Muscle of leg (tissue), 11 donors: ENCODE measurements around the gene SSH3. TPM values are rescaled to one million over a fixed set of nuclear protein-coding genes. Genes with fewer than 3 reads are reported as not detected.

ENCODE experiments used
- DNase-seq: peaks from one replicate; pipeline ENCODE4 v3.0.0; 2013
- H3K27ac ChIP-seq: one replicate; pipeline ENCODE4 v1.5.1; 2013; ENCODE audit warnings: mild to moderate bottlenecking, low read length, control low read depth
- H3K27me3 ChIP-seq: one replicate; pipeline ENCODE4 v1.6.1; 2013; ENCODE audit warnings: low read length; ENCODE audit not compliant: control insufficient read depth, insufficient read depth
- H3K36me3 ChIP-seq: one replicate; pipeline ENCODE4 v1.6.1; 2013; ENCODE audit warnings: low read length; ENCODE audit not compliant: control insufficient read depth, insufficient read depth
- H3K4me1 ChIP-seq: one replicate; pipeline ENCODE4 v1.6.1; 2013; ENCODE audit warnings: low read length; ENCODE audit not compliant: control insufficient read depth, insufficient read depth
- H3K4me3 ChIP-seq: one replicate; pipeline ENCODE4 v1.5.1; 2013; ENCODE audit warnings: low read length, control low read depth
- H3K9me3 ChIP-seq: replicated peaks from 2 replicates; pipeline ENCODE4 v1.6.1; 2013; ENCODE audit warnings: low read depth, low read length; ENCODE audit not compliant: control insufficient read depth
- WGBS: methylation state at CpG from one replicate; pipeline ENCODE4 v1.1.5; 2013; ENCODE audit warnings: missing lambda C conversion rate; ENCODE audit not compliant: insufficient coverage; 5-methylcytosine and 5-hydroxymethylcytosine counted together
- polyA plus RNA-seq, 8 donors: library from polyadenylated mRNA; unstranded; fragments of 120-200 nt; gene quantifications; one replicate each; pipeline versions ENCODE4 v1.2.1 to v1.2.3, GENCODE V29; 2013; ENCODE audit warnings: inconsistent platforms in 1 of 8, low replicate concordance in 1 of 8; ENCODE audit not compliant: insufficient read length in 8 of 8, insufficient read depth in 1 of 8
- total RNA-seq: library from RNA; stranded (reverse); fragments of 120-200 nt; gene quantifications from one replicate; pipeline ENCODE4 v1.2.4, GENCODE V29; 2013

Gene SSH3
- total and polyA plus RNA-seq, 9 donors: 9.7 to 20.5 (median 16.6) TPM

- no peak overlapping the region for H3K4me3 ChIP-seq
- peaks cover 64% of the 10 kb centered on the region for H3K36me3 ChIP-seq
- 87% methylated on average over 16 of the region's 17 CpGs for WGBS
Observed at GRCh38 chr11:67275606-67276409, 27.5 kb upstream of the SSH3 start.

GRCh38 chr11:67276781-67277230 is 26.5 kb upstream of the SSH3 start:
- Histone ChIP-seq H3K27me3 (no peaks in the 10 kb centered on the region), H3K4me3 (peak overlapping the region; percentile 39), H3K27ac (peak overlapping the region; percentile 99), H3K36me3 (peaks cover 67% of the 10 kb centered on the region), H3K9me3 (no peaks in the 10 kb centered on the region), H3K4me1 (peaks cover 79% of the 10 kb centered on the region)
- DNase-seq: peak; percentile 75
- WGBS: 30% methylated on average over 12 of the region's 16 CpGs

More at GRCh38 chr11:67275606-67276409, 27.5 kb upstream of the SSH3 start:
- Histone ChIP-seq H3K27me3 (no peaks in the 10 kb centered on the region), H3K27ac (peak overlapping the region; percentile 99), H3K9me3 (no peaks in the 10 kb centered on the region), H3K4me1 (peaks cover 86% of the 10 kb centered on the region)
- no peak for DNase-seq

GRCh38 chr11:67277231-67277961 is 25.9 kb upstream of the SSH3 start:
- Histone ChIP-seq H3K27me3 (no peaks in the 10 kb centered on the region), H3K4me1 (peaks cover 73% of the 10 kb centered on the region), H3K27ac (peak overlapping the region; percentile 99), H3K9me3 (no peaks in the 10 kb centered on the region), H3K4me3 (peak overlapping the region; percentile 39), H3K36me3 (peaks cover 67% of the 10 kb centered on the region)
- 12% methylated on average over 18 of the region's 24 CpGs for WGBS
- DNase-seq: peak; percentile 93

GRCh38 chr11:67278135-67278938 is 25.0 kb upstream of the SSH3 start:
- Histone ChIP-seq H3K4me1 (peaks cover 63% of the 10 kb centered on the region), H3K4me3 (no peak overlapping the region)
- WGBS: 82% methylated on average over 13 of the region's 14 CpGs

GRCh38 chr11:67278939-67279588 is 24.3 kb upstream of the SSH3 start:
- peaks cover 75% of the 10 kb centered on the region for H3K36me3 ChIP-seq
- 86% methylated on average over 12 of the region's 14 CpGs for WGBS
- no peak overlapping the region for H3K27ac ChIP-seq
- no peaks in the 10 kb centered on the region for H3K27me3 ChIP-seq
- H3K4me3 ChIP-seq: no peak overlapping the region
- peaks cover 63% of the 10 kb centered on the region for H3K4me1 ChIP-seq
- no peaks in the 10 kb centered on the region for H3K9me3 ChIP-seq
- DNase-seq: no peak

More at GRCh38 chr11:67278135-67278938, 25.0 kb upstream of the SSH3 start:
- no peak for DNase-seq
- Histone ChIP-seq H3K27me3 (no peaks in the 10 kb centered on the region), H3K36me3 (peaks cover 68% of the 10 kb centered on the region), H3K27ac (peak overlapping the region; percentile 99), H3K9me3 (no peaks in the 10 kb centered on the region)

- DNase-seq: no peak
- peaks cover 56% of the 10 kb centered on the region for H3K4me1 ChIP-seq
- WGBS: 90% methylated on average over 8 of the region's 17 CpGs
- H3K9me3 ChIP-seq: no peaks in the 10 kb centered on the region
- H3K4me3 ChIP-seq: no peak overlapping the region
- no peaks in the 10 kb centered on the region for H3K27me3 ChIP-seq
- peaks cover 82% of the 10 kb centered on the region for H3K36me3 ChIP-seq
- no peak overlapping the region for H3K27ac ChIP-seq
Observed at GRCh38 chr11:67279589-67280340, 23.6 kb upstream of the SSH3 start.

- 83% methylated on average over 4 of the region's 13 CpGs for WGBS
- Histone ChIP-seq H3K9me3 (no peaks in the 10 kb centered on the region), H3K36me3 (peaks cover 83% of the 10 kb centered on the region), H3K27ac (no peak overlapping the region), H3K4me1 (peaks cover 50% of the 10 kb centered on the region), H3K27me3 (no peaks in the 10 kb centered on the region), H3K4me3 (no peak overlapping the region)
- no peak for DNase-seq
Observed at GRCh38 chr11:67280341-67280787, 23.0 kb upstream of the SSH3 start.

- H3K27ac ChIP-seq: no peak overlapping the region
- 91% methylated on average over 31 of the region's 31 CpGs for WGBS
Observed at GRCh38 chr11:67280788-67281551, 22.4 kb upstream of the SSH3 start.

More at GRCh38 chr11:67280788-67281551, 22.4 kb upstream of the SSH3 start:
- Histone ChIP-seq H3K4me3 (no peak overlapping the region), H3K27me3 (no peaks in the 10 kb centered on the region), H3K9me3 (no peaks in the 10 kb centered on the region), H3K4me1 (peaks cover 46% of the 10 kb centered on the region), H3K36me3 (peaks cover 85% of the 10 kb centered on the region)
- no peak for DNase-seq
